GM19035 (cell line): Measurements from ENCODE around the gene SLC41A3.
"Not testable (repeated sequence)": the region's sequence is repeated elsewhere in the genome, so short reads cannot be mapped to it uniquely, and the experiment has no call there.

Experiments
- ATAC-seq: cut with Tn5 transposase; IDR thresholded peaks from one replicate; pipeline ENCODE4 v1.9.1; 2021; ENCODE audit not compliant: unreplicated experiment

SLC41A3 gene

DNA sequence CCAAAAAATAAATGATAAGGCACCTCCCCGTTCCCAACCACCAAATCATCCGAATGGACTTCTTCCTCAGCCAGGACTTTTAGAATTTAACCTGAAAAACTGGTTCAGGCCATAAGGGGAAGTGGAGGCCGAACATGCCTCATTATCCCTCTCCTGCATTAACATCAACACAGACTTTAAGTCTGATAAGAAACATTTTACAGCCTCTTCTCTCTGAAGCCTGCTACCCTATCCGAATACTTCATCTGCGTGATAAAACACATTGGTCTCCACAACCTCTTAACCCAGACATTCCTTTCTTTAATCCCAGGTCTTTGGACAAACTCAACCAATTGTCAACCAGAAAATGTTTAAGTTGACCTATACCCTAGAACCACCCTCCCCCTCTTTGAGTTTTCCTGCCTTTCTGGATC, 850 bp upstream of the SLC41A3 start:
- ATAC-seq, result no peak

- ATAC-seq, result peak; percentile 41
These were observed 412 bp downstream of the SLC41A3 start for GRCh38 chr3:126083511-126083912.

DNA sequence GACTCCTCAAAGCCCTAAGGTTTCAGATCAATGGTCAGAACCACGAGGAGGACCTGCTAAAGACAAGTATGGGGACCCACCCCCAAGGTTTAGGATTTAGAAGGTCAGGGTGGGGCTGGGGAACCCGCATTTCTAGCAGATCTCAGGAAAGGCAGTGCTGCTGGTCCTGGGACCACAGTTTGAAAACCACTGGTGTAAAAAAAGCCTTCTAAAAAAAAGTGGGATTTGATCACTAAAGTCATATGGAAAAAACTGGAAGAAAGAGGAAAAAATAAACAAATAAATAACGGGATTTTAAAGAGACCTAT, 832 bp downstream of the SLC41A3 start:
- no peak for ATAC-seq

GRCh38 chr3:126082362-126083137, 1.4 kb downstream of the SLC41A3 start:
- ATAC-seq, result no peak

DNA sequence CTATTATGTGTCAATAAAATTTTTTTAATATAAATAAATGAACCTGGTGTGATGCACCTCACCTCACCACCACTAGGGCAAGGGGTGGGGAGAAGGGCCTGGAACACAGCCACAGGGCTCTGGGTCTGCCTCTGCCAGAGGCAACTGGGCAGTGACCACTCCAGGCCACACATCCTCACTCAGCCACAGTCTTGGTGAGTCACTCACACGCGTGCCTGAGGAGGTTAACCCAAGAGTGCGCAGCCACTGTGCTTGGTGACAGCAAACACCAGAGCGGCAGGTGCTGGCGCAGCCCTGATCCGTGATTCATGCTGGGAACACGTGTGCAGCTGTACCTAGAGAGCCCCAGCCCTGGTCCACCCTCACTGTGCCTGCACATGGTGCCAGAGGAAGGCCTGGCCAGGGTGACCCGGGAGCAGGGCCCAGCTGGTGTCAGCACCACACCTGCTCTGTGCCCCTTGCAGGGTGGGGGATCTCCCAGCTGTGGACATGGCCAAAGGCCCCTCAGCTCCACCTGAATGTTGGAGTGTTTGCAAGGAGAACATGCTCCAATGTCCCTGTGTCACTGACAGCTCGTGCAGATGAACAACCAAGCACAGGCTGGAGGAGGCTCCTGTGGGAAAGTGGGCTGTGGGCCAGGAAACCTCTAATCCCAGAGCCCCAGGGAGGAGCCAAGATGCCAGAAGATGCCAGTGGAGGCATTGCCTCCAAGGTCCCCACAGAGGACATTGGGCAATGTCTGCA, 2.1 kb downstream of the SLC41A3 start:
- ATAC-seq, result no peak

- no peak for ATAC-seq
These were observed 3.0 kb downstream of the SLC41A3 start for GRCh38 chr3:126080970-126081369.

DNA sequence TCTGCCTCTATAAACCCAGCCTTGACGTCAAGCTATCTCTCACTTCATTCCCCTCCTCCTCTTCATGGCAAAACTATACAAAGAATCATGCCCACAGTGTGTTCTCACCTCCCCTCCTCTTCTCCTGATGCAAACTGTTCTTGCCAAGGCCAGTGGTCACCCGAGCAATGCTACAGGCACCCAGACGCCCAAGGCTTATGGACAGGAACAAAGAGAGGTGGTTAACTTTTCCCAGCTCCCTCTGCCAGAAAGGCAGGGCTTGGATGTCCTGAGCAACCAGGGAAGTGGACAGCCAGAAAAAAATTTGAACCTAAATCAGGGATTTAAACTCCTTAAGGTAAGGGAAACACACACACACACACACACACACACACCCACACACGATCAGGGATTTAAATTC, 5.1 kb downstream of the SLC41A3 start:
- no peak for ATAC-seq

DNA sequence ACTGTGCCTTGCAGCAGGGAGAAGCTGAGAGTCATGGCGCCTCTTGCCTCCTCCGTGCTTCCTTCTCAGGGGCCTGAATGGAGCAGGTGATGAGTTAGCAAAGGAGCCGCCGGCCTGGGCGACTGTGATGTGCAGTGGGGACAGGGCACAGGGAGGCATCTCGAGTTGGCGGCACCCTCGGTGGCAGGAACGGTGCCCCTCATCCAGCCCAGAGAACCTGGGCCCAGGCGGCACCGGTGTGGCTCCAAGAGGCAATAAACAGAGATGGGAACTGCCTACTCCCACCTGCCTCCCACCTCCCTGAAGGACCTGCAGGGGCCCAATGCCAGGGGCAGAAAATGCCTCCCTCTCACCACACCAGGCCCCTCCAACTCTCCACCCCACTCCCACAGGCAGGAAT, 6.2 kb downstream of the SLC41A3 start:
- no peak for ATAC-seq

DNA sequence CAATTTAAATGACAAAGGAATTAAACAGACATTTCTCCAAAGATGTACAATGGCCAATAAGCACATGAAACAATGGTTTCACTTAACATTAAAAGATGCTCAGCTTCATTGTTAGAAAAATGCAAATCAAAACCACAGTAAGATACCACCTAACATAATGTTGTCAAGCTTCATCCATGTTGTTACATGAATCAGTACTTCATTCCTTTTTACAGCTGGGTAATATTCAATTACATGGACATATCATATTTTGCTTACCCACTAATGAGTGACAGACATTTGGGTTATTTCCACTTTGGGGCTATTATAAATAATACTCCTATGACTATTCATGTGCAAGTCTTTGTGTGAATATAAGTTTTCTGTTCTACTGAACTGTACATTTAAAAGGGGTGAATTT, 7.8 kb downstream of the SLC41A3 start:
- ATAC-seq, result no peak

DNA sequence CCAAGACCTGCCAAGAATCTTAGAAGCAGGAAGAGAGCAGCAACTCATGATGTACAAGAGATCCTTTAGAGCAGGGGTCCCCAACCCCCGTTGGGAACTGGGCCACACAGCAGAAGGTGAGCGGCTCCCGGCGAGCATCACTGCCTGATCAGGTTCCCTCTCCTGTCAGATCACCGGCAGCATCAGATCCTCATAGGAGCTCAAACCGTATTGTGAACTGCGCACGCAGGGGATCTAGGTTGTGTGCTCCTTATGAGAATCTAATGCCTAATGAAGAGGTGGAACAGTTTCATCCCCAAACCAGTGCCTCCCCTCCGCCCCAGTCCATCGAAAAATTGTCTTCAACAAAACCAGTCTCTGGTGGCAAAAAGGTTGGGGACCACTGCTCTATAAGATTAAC, 13.8 kb downstream of the SLC41A3 start:
- ATAC-seq, result no peak

DNA sequence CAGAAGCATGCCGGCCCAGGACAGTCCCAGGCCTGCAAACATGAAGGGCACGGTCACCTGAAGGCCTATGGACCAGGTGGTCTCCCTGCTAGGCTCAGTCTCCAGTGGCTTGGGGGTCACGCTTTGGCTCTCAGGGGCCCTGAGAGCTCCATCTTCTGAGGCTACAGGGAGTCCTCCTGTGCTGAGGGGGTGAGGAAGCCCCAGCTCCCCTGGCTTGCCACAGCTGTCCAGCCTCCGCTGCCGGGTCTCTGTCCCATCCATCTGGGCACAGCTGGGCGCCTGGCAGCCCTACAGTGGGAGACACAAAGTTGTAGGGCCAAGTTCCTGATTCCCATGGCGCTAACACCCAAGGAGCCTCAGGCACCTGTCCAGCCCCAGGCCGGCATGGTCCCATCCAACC, 16.0 kb downstream of the SLC41A3 start:
- ATAC-seq, result no peak

DNA sequence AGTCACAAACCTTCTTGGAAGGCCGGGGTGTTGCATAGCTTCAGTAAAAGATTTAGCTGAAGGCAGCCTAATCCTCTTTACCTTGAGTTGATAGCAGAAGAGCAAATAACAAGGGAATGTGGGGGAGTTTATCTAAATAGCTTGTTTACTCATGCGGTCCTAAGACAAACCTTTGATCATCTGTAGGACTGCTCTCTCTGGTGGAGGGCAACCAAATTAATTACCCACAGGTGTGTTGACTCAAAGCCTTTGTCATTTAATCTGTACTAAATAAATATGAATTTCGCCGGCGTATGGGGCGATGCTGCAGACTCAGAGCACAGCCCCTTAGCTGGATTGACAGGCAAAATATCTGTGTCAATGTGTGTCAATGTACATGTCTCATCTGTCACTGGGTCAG, 17.2 kb downstream of the SLC41A3 start:
- ATAC-seq, result not testable (repeated sequence)

DNA sequence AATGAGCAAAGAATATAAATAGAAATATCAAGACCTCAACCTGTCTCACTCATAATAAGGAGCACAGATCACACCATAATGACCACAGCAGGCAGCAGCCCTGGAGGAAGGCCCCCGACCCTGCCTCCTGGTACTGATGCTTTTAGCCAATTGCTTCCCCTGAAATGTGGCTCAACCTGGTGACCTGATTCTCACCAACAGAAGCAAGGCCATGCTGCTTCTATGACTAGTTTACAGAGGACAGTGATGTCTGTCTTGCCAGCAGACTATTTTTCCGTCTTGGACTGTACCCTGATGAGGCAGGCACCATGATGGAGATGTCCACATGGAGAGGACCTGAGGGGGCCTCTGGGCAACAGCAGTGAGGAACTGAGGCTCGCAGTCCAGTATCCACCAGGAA, 18.0 kb downstream of the SLC41A3 start:
- no peak for ATAC-seq

DNA sequence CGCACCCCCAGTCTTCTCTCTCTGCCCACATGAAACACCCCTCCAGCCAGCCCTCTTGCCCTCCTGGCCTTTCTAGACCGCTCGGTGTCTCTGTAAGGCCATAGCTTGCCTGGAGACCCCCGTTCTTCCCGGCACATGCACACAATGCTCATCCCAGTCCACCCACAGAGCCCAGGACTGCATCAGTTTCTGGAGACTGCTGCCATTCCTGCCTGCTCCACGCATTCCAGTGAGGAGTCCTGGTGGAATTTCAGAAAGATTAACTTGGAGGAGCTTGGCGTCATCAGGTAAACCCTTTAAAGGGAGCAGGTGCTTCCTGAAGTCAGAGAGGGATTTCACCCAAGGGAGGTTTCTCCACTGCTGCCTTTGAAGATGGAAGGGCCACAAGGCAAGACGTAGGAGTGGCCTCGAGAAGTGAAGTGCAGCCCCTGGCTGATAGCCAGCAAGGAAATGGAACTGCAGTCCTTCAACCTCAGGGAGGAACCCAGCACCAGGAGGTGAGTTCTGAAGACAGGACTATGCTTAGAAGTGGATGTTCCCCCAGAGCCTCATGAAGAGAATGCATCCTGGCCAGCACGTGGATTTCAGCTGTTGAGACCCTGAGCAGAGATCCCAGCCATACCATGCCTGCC, 19.2 kb downstream of the SLC41A3 start:
- ATAC-seq, result no peak

- ATAC-seq, result no peak
These were observed 20.5 kb downstream of the SLC41A3 start for GRCh38 chr3:126063358-126063965.

GRCh38 chr3:126061301-126062032, 22.5 kb downstream of the SLC41A3 start:
- no peak for ATAC-seq

DNA sequence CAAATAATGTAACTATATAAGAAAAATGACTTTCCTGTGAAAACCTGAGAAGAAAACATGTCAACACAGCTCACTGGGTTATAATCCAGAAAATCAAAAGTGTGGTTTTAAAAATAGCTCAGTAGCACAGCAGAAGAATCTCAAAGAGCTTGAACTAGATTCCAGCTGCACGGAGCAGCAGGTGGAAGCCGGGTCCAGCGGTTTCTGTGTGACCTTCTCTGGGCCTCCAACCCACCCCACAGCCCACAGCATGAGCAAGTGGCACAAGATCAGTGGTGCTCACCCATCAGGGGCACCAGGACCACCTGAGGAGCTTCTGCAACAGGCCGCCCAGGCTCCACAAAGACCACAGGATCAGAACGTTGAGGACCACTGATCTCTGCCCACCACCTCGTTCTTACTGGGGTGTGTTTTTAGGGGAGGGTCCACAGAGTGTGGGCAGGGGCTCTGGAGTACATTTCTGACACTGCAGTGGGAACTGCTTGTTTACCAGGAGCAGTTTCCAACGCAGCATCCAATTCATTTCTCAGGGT, 23.2 kb downstream of the SLC41A3 start:
- no peak for ATAC-seq

GRCh38 chr3:126058666-126059065, 25.3 kb downstream of the SLC41A3 start:
- ATAC-seq, result no peak

DNA sequence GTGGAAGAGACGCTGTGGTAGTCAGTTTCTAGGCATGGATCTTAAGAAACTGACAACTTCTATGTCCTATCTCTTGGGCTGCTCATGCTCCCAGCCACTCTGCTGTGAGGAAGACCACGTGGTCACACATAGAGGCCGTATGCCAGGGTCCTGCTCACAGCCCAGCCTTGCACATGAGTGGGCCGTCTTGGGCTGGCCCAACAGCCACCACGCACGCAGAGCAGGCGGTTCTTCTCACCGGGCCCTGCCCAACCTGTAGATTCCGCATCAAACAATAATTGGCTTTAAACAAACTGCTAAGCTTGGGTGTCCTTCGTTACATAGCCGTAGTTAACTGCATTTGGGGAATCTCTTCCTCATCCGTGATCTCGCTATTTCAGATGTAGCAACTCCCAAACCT, 26.0 kb downstream of the SLC41A3 start:
- ATAC-seq, result no peak

DNA sequence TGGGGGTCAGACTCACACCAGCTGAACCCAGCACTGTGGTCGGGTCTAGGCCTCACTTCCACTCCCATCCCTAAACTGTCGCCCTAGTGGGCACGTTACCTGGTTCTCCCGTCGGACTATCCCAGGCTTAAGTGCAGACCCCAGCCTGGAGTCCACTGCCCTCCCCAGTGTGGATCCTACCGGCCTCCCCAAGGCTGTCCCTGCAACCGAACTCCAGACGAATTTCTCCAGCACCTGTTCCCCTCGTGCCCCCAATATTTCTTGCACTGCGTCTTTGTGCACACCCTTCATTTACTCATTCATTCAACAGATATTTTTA, 26.5 kb downstream of the SLC41A3 start:
- no peak for ATAC-seq
